Measurements from ENCODE around the gene DOC2A. TPM values are rescaled to one million over a fixed set of nuclear protein-coding genes. Genes with fewer than 3 reads are reported as not detected.
A peak's percentile ranks its signal among the peaks of the same experiment; 100 is the strongest.

DOC2A gene
- total RNA-seq (ENCODE audit: low replicate concordance) = 6.9 and 9.7 TPM in 2 replicates
- long read RNA-seq = 0 reads

DNA sequence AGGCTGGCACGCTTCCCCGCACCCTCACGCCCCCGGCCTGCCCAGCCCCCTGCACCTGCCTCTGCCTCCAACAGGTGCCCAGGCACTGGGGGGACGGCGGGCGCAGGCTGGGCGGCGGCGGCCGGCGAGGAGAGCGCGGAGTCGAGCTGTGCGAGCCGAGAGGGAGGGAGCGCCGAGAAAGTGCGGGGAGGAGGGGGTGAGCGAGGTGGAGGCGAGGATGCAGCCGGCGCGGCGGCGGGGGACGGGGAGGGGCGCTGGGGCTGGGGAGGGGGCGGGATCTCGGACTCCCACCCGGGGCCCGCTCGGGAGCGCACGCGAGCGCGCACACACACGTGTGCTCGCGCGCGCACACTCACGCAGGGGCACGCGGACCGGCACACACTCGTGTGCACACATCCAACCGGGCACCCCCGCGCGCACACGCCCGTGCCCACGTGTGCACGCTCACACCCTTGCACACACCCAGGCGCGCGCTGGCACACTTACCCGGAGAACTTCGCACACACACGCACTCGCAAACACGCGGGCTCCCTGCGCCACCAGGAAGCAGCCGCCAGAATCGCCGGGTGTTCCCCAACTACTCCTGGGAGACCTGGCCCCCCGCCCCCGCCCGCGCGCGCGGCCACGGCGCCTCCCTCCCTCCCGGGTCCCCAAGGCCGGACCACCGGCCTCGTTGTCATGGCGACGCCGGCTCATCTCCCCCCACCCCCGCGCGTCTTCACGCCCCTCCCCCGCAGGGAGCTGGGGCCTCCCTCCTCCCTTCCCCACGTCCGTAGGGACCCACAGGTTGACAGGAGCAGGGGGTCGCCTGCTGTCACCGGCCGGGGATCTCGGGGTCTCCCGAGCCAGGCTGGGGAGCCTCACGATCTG lies at the start of gene DOC2A:
DOC2A (minus strand) TSS at position 184 of the 870 bp plus-strand sequence. CDS start 805 bp downstream, outside the sequence.
- peaks cover 4% of the 10 kb centered on the region for H3K4me1 Mint-ChIP-seq (ENCODE audit: unreplicated experiment)

DNA sequence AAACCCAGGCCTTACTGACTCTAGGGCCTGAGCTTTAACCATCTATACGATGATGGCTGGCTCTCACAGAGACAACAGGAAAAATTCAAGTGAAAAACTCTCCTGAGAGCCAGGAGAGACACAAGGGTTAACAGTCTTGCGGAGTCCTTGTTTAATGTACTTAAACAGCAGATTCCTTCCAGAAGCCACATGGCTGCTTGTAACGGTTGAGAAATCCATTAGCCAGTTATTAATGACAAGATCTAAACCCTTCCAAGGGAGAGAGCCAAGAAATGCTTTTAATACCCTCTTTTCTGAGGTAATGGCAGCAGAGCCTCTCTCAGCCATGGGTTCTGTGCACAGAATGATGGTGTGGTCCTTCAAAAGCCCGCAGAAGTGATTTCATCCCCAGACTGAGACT lies 49.5 kb upstream of the DOC2A start:
- H3K4me1 Mint-ChIP-seq (ENCODE audit: unreplicated experiment) = peaks cover 9% of the 10 kb centered on the region

More for the DNA sequence above, at the start of gene DOC2A:
- no peak within 1 kb of the TSS for H3K27ac Mint-ChIP-seq
- peaks cover 29% of the 10 kb centered on the region for H3K27me3 Mint-ChIP-seq
- H3K9me3 Mint-ChIP-seq = no peaks in the 10 kb centered on the region
- H3K36me3 Mint-ChIP-seq = no peaks in the 10 kb centered on the region
- H3K4me3 Mint-ChIP-seq = peak within 1 kb of the TSS; percentile 92
- TF ChIP-seq, protein P1, sequence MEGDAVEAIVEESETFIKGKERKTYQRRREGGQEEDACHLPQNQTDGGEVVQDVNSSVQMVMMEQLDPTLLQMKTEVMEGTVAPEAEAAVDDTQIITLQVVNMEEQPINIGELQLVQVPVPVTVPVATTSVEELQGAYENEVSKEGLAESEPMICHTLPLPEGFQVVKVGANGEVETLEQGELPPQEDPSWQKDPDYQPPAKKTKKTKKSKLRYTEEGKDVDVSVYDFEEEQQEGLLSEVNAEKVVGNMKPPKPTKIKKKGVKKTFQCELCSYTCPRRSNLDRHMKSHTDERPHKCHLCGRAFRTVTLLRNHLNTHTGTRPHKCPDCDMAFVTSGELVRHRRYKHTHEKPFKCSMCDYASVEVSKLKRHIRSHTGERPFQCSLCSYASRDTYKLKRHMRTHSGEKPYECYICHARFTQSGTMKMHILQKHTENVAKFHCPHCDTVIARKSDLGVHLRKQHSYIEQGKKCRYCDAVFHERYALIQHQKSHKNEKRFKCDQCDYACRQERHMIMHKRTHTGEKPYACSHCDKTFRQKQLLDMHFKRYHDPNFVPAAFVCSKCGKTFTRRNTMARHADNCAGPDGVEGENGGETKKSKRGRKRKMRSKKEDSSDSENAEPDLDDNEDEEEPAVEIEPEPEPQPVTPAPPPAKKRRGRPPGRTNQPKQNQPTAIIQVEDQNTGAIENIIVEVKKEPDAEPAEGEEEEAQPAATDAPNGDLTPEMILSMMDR (conservative IDR thresholded peaks at IDR 0.05) = no peak
- DNase-seq (ENCODE audit: extremely low spot score, unreplicated experiment) = no peak

DNA sequence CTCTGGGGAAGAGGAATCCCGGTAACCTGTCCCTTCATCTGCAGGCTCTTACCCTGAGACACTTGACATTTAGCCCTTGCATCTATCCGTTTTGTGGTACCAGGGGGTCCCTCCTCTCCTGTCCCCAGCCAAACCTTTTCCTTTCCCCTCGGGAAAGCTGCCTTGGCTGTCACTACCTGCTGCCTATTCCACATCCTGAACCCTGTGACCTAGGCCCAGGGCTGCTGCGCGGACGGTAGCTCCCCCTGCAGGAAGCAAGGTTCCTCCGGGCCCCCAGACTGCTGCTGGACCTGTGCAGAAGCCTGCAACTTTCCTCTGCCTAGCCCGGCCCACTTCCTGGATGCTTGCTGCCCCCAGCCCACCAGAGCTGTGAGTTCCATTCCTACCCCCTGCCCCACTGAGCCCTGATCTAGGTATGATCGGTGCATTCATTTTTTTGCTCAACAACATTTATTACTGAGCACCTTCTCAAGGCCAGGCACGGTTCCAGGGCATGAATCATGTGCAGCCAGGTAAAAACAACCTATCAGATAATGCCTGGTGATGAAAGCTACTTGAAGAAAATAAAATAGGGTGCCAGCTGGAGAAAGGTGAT lies 44.2 kb upstream of the DOC2A start:
- Mint-ChIP-seq H3K27me3 (no peaks in the 10 kb centered on the region), H3K36me3 (no peaks in the 10 kb centered on the region), H3K9me3 (no peaks in the 10 kb centered on the region), H3K27ac (peak overlapping the region; percentile 74), H3K4me3 (peak overlapping the region; percentile 82), H3K4me1 (ENCODE audit: unreplicated experiment) (peaks cover 22% of the 10 kb centered on the region)
- TF ChIP-seq, protein P1 (conservative IDR thresholded peaks at IDR 0.05) = peak; percentile 67
- no peak for DNase-seq (ENCODE audit: extremely low spot score, unreplicated experiment)

More for the DNA sequence above, 49.5 kb upstream of the DOC2A start:
- Mint-ChIP-seq H3K27ac (peak overlapping the region; percentile 70), H3K4me3 (peak overlapping the region; percentile 27), H3K9me3 (no peaks in the 10 kb centered on the region), H3K36me3 (peaks cover 4% of the 10 kb centered on the region), H3K27me3 (no peaks in the 10 kb centered on the region)
- no peak for DNase-seq (ENCODE audit: extremely low spot score, unreplicated experiment)
- TF ChIP-seq, protein P1 (conservative IDR thresholded peaks at IDR 0.05) = no peak

DNA sequence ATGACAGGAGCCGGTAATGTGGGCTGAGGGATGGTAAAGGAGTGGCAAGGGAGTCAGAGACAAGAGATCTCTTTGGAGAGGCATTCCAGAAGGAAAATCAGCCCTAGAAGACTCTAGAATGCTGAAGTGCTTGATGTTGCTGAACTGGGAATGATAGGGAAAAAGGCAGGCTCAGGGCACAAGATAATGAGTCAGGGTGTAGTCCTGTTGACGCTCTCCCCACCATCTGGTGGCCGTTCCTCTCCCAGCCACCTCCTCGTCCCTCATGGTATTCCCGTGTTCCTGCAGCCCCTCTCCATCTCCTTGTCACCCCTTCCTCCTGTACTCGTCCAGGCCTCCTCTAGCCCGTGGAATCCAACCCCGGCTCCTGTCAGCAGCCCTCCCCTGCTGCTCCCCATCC lies 43.6 kb upstream of the DOC2A start:
- TF ChIP-seq, protein P1 (conservative IDR thresholded peaks at IDR 0.05) = no peak
- DNase-seq (ENCODE audit: extremely low spot score, unreplicated experiment) = no peak
- H3K36me3 Mint-ChIP-seq = no peaks in the 10 kb centered on the region
- peak overlapping the region; percentile 82 for H3K4me3 Mint-ChIP-seq
- no peak overlapping the region for H3K27ac Mint-ChIP-seq
- no peaks in the 10 kb centered on the region for H3K27me3 Mint-ChIP-seq
- H3K9me3 Mint-ChIP-seq = no peaks in the 10 kb centered on the region
- H3K4me1 Mint-ChIP-seq (ENCODE audit: unreplicated experiment) = peaks cover 22% of the 10 kb centered on the region

DNA sequence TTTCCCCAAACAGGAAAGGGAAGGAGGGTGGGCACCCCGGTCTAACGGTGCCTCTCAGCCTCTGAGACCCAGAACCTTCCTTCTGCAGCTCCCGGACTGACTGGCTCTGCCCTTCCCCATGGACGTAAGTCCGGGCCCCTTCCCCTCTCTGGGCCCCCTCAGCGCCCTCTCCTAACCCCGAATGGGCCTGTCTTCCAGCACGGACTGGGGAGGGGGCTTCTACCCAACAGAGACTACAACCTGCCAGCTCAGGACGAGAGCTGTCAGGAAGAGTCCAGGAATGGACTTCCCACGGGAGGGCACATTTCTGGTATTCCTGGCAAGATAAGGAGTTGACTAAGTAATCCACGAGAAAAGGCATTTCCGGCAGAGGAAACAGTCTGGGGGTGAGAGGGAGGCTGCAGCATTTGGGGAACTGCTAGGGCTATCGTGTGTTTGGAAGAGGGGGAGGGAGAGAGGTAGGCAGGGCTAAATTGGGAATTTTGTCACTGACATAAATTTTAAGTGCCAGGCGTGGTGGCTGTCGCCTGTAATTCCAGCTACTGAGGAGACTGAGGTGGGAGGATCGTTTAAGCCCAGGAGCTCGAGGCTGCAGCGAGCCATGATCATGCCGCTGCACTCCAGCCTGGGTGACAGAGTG lies 42.7 kb upstream of the DOC2A start:
- Mint-ChIP-seq H3K27ac (peak overlapping the region; percentile 75), H3K9me3 (no peaks in the 10 kb centered on the region), H3K36me3 (no peaks in the 10 kb centered on the region), H3K27me3 (no peaks in the 10 kb centered on the region), H3K4me3 (peak overlapping the region; percentile 92), H3K4me1 (ENCODE audit: unreplicated experiment) (peaks cover 22% of the 10 kb centered on the region)
- DNase-seq (ENCODE audit: extremely low spot score, unreplicated experiment) = no peak
- TF ChIP-seq, protein P1 (conservative IDR thresholded peaks at IDR 0.05) = no peak

Measured in type B pancreatic cell (in vitro differentiated cells).